CD4-positive, alpha-beta T cell treated with Interleukin-17A for 4 hours (primary cell): ENCODE results near the gene PSMD8.
"Not testable (repeated sequence)": the region's sequence is repeated elsewhere in the genome, so short reads cannot be mapped to it uniquely, and the experiment has no call there.

Source experiments
- DNase-seq: peaks from one replicate; pipeline ENCODE4 v3.0.0-alpha.2; 2020; ENCODE audit warnings: mixed read lengths

PSMD8 gene

DNA sequence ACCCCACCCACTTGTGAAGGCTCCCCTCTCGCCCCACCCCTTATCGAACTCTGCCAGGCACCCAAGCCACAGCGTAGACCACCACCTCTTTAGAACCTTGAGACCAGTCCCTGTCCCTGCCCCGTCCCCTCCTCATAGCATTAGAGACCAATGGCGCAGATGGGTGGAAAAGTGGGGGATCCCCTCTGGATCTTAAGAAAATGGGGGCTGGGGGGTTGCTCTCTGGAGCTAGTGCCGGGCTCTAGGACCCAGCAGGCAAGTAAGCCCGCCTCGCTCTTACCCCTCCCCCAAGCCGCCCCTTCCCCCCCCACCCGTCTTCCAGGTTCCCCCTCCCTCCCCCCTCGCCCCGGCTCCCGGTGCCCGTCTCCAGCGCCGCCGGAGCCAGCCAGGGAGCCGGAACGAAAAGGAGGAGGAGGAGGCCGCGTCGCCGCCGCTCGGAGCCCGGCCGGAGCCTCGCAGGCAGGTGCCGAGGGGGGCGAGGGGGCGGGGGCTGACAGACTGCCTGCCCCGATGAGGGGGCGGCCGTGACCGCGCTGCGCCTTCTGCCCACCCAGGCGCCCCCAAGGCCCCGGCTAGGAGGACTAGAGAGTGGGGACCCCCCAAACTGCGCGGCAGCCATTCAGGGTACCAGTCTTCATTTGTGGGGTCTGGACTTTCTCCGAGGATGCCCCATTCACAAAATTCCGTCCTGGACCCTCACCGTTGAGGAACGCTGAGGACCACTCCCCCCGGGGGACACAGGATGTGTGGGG, 14.2 kb downstream of the PSMD8 start, which contains the start of gene SPRED3:
TSS of gene SPRED3 (plus strand) at position 349 of the 752 bp plus-strand sequence. CDS start 1,606 bp downstream, outside the sequence.
- peak; percentile 53 for DNase-seq

DNA sequence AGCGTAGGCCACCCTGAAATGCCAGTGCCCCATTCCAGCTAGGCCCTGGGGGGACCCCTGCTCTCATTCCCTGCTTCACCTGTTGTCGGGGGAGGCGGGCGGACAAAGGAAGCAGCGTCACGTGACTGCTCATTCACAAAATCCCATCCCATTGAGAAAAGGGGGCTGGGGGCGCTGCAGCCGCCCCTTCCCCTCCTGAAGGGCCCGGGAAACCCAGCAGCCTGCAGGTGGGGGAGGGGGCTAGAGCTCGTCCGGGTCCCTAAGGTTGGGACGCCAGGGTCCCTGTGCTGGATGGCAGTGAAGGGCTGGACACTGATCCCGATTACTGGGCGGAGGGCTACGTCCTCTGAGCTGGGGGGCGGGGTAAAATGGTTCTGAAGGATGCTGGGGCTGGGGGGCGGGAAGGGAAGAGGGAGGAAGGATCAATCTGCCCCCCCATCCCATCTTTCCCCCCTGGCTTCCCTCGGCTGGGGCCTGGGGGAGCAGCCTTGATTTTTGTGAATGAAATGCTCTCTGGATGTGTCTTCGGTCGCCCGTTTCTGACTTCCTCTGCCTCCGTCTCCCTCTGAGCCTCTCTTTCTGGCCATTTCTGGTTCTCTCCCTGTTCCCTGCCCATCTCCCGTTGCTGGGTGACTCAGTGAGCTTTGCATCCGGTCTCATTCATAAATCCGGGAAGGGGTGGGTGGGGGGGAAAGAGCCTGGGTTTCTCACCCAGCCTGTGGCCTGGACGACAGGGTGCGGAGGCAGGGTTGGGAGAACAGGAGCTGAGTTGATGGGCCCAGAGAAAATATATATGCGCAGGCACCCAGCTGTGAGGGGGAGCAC, 14.9 kb downstream of the PSMD8 start:
- no peak for DNase-seq

DNA sequence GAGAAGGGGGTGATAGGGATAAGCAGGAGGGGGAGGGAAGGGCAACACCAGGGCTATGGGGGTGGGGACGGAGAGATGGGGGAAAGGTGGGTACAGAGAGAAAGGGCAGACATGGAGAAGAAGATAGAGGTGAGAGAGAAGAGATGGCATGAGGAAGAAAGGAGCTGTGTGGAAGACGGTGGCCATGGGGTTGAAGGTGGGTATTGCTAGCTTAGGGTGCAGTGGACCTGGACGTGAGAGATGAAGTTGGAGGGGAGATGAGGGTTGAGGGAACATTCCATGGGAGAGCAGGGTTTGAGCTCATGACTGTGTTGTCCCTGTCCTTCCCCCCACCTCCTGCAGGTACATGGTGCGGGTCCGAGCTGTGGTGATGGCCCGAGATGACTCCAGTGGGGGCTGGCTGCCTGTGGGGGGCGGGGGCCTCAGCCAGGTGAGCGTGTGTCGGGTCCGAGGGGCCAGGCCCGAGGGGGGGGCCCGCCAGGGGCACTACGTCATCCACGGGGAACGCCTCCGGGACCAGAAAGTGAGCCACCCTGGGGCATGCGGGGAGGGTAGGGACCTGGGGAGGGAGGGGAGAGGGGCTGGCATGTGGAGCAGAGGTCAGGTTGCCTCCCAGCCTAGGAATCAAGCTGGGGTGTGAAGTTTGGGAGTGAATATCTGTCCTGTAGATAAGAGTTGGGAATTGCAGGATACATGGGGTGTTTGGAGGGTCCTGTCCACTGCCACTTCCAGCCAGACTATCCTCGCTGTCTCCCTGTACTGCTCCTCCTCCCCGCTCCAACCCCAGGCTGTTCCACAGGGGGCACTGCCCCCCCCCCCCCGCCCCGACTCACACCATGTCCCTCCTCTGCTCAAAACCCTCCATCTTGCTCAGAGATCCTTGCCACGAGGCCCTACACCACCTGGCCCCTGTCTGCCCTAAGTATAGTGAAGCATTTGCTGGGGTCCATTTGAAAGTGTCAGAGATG, 15.9 kb downstream of the PSMD8 start:
- no peak for DNase-seq

DNA sequence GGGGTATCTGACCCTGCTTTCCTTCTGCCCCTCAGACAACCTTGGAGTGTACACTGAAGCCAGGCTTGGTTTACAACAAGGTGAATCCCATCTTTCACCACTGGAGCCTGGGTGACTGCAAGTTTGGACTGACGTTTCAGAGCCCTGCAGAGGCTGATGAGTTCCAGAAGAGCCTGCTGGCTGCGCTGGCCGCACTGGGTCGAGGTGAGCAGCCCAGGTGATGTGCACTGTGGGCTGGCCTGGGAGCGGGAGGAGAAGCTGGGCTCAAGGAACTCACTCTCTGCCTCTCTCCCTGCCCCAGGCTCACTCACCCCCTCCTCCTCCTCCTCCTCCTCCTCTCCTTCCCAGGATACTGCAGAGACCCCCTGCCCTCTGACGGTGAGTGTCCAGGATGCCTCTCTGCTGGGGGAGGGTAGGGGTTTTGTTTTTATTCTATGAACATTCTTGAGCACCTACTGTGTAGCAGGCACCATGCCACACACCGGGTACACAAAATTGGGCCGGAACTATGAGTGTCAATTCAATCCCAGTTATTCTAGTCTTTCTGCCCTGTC, 17.6 kb downstream of the PSMD8 start:
- DNase-seq = no peak

DNA sequence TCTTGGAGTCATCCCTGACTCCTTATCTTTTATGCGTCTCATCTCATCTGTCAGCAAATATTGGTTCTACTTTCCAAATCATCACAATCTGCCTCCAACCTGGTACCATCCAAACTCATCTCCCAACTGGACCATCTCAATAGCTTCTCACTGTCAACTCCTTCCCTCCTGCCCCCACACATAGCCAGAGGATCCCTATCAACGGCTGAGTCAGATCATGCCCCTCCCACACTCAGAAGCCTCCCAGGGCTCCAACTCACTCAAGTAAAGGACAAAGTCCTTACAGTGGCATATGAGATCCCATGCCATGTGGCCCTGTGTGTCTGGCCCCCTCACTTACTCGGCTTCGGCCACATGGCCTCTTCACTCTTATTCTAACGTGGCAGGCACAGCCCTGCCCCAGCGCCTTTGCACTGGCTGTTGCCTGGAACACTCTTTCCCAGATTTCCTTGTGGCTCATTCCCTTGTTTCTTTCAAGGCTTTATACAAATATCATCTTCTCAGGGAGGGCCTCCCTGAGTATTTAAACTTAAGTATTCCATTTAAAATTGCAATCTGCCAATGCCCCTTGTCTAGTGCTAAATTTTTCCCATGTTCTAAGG, 18.4 kb downstream of the PSMD8 start:
- no peak for DNase-seq

DNA sequence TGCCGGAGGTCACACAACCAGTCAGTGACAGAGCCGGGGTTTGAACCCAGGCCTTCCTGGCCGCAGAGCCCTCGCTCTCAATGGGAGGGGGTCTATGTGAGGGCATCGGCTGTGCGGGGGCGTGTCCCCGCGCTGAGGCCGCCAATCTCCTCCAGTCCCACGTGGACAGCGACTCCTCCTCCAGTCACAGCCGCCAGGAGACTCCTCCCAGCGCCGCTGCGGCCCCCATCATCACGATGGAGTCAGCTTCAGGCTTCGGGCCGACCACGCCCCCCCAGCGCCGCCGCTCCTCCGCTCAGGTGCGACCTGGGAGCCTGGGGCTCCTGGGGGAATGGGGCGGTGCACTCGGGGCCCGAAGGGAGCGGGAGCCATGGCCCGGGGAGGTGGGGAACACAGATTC, 20.1 kb downstream of the PSMD8 start:
- peak; percentile 77 for DNase-seq

DNA sequence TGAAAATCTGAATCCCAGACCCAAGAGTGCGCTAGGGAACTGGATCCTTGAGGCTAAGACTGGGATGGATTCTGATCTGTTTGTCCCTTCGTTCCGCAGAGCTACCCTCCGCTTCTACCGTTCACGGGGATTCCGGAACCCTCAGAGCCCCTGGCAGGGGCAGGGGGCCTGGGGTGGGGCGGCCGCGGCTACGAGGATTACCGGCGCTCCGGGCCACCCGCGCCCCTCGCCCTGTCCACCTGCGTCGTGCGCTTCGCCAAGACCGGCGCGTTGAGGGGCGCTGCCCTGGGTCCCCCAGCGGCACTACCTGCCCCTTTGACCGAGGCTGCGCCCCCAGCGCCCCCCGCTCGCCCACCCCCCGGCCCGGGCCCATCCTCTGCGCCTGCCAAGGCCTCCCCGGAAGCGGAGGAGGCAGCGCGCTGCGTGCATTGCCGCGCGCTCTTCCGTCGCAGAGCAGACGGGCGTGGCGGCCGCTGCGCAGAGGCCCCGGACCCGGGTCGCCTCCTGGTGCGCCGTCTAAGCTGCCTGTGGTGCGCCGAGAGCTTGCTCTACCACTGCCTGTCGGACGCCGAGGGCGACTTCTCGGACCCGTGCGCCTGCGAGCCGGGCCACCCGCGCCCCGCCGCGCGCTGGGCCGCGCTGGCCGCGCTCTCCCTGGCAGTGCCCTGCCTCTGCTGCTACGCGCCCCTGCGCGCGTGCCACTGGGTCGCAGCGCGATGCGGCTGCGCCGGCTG, 21.2 kb downstream of the PSMD8 start:
- peak; percentile 66 for DNase-seq

DNA sequence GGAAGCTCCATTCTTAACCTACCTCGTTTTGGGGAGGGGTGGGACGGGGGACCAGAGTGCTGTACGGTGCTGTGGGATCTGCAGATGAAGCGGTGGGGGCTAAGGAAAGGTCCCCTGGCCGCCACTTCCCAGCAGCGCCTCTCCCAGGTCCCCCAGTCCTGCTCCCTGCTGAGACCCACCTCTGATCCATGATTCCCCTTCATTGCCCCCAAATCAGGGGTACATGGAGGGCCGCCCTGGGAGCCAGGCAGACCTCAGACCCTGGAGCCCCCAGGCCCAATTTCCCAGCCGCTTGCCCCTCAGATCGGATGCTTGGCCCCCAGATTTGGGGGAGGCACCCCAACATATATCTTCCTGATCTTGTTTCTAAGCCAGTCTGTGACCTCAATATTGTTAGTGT, 24.7 kb downstream of the PSMD8 start:
- DNase-seq = no peak

DNA sequence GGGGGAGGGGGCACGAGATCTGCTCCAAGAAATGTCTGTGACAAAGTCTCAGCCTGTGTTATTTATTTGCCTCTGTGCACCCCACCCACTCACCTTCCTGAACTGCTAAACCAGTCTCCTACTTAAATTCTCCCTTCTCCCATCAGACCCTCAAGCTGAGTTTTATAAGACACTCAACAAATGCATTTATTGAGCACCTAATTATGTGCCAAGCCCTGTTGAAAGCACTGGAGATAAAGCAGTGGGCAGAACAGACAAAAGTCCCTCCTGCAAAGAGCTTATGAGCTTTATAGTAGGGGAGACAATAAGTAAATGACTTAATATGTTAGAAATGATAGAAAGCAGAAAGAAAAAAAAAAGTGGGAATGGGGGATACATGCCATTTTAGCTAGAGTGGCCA, 25.2 kb downstream of the PSMD8 start:
- no peak for DNase-seq

DNA sequence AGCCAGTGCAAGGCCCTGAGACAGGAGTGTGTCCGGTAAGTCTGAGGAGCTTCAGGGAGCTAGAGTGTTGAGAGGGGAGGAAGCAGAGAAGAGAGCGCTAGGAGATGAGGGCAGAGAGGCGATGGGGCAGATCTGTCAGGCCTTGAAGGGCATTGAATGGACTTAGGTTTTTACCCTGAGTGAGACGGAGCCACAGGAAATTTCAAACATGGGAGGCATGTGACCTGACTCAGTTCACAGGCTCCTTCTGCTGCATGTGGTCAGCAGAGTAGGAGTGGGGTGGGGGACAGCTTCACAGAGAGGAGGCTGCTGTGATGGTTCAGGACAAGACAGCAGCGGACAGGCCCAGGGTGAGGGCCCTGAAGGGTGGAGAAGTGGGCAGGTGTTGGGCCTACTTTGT, 26.0 kb downstream of the PSMD8 start:
- DNase-seq = no peak

DNA sequence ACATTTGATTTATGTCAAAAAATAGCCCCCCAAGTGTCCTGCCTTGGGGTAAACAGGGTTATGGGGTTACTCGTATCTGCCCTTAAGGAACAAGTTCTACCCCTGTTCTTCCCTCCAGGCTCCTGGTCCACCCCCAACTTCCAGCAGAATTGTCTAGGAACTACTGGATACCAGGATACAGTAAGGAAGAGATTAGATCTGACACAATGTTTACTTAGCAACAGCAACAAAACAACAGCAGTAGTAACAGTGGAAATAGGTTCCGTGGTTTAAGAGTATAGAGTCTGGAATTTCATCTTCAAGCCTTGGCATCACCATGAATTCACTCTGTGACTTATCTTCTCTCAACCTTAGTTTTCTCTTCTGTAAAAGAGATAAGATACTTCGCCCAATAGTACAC, 26.8 kb downstream of the PSMD8 start:
- no peak for DNase-seq

DNA sequence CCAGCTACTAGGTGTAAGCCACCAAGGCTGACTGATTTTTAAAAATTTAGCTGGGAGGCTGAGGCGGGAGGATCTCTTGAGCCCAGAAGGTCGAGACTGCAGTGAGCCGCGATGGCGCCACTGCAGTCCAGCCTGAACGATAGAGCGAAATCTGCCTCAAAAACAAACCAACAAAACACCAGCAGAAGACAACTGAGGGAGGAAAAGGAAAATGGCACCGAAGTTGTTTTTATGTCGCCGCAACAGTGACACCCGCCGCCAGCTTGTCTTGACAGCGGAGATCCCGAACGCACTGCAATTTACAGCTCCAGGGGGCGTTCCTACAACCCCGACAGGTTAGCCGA, 28.2 kb downstream of the PSMD8 start:
- DNase-seq = no peak

DNA sequence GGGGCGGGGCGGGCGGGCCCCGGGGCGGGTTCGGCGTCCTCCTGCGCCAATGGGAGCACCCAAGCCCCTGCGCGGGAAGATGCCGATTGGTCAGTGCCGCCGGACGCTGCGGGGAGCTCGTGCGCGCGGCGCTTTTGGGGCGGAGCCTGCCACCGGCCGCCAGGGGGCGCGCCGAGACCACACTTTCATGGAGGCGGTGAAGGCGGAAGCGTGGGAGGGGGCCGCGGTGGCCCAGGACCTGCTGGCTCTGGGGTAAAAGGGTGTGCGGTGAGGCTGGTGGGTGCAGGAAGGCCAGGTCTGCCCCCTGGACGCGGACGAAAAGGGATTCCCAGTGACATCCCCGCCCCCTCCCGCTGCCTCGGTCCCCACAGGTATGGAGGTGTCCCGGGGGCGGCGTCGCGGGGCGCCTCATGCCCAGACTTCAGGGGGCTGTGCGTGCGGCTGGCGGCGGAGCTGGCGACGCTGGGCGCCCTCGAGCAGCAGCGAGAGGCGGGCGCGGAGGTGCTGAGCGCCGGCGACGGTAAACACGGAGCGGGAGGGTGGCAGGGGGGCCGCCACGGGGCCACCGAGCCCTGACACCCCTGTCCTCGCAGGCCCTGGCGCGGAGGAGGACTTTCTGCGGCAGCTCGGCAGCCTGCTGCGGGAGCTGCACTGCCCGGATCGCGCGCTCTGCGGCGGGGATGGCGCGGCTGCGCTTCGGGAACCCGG, 28.8 kb downstream of the PSMD8 start, which contains the start of gene FAM98C:
TSS of gene FAM98C (plus strand) at position 127 of the 708 bp plus-strand sequence. CDS start at position 188, 61 bp downstream.
- DNase-seq = peak; percentile 99

DNA sequence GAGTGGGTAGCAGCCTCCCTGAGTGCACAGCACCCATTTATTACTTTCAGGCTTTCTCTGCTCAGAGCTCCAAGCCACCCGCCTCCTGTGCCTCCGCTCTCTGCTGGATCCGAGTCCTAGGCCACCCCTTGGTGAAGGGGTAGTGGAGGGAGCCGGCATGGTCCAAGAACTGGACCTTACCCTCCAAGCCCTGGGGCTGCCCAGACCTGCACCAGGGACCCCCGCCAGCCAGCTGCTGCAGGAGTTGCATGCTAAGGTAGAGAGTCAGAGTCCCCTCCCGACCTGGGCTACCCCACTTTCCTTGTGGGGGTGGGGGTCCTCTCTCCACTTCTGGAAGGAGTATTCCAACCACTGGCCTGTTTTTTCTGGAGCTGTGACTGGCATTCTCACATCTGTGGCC, 30.5 kb downstream of the PSMD8 start:
- no peak for DNase-seq

DNA sequence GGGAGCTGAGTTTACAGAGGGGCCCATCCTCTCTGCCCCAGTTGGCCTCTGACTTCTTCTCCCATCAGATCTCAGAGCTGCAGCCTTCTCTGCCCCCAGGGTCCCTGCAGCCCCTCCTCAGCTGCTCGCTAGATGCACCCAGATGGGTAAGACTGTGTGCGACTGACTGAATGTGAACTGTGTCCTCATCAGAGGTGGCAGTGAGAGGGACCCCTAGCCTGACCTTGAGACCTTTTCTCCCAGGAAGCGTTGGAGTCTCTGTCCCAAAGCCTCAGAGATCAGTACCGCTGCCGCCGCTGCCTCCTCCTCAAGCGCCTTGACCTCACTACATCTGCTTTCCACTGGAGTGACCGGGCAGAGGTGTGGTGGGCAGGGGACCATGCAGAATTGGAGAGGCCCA, 30.9 kb downstream of the PSMD8 start:
- DNase-seq = no peak

DNA sequence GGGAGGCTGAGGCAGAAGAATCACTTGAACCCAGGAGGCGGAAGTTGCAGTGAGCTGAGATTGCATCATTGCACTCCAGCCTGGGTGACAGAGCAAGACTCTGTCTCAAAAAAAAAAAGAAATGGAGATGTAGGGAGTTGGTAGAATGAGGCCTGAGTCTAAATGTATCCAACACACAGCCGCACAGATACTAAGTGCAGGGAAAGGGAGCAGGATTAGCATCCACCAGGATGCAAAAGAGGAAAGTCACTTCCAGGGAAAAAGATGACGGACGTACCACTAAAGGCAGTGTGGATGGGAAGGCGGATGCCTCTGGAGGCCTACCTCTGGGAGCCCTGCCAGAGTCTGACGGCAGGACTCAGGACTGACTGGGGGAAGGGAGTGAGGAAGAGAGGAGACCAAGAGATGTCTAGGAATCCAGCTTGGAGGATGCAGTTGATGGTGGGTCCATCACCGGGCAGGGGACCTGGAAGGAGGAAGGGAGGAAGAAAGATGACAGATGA, 35.3 kb downstream of the PSMD8 start:
- no peak for DNase-seq

DNA sequence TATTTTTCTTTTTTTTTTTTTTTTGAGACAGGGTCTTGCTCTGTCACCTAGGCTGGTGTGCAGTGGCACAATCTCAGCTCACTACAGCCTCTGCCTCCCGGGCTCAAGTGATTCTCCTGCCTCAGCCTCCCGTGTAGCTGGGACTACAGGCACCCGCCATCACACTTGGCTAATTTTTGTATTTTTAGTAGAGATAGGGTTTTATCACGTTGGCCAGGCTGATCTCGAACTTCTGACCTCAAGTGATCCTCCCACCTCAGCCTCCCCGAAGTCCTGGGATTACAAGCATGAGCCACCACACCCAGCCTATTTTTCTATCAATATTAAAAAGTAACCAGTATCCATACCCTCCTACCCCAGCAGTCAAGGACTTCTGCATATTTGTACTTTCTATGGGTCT, 36.0 kb downstream of the PSMD8 start:
- not testable (repeated sequence) for DNase-seq

DNA sequence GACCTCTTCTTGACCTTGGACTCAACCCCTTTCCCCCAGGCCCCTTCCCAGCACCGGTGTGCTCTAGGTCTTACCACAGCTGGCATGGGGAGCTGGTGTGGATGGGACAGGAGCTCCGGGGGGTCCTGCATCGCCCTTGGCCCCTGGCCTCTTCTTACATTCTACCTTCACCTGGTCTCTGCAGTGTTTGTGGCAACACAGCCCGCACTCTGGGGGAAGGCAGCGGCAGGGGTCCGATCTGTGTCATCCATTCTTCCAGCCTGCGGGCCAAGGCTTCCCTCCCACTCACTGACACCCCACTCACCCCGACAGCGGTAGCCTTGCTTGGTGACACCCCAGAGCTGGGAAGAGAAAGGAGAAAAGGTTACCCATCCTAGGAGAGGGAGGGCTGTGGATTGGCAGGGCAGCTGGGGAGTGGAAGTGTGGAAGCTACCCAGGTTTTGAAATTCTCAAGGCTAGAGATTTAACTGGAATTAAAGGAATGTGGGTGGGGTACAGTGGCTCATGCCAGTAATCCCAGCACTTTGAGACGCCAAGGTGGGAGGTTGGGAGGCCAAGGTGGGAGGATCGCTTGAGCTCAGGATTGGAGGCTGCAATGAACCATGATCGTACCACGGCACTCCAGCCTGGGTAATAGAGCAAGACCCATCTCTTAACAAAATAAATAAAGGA, 36.8 kb downstream of the PSMD8 start:
- no peak for DNase-seq

DNA sequence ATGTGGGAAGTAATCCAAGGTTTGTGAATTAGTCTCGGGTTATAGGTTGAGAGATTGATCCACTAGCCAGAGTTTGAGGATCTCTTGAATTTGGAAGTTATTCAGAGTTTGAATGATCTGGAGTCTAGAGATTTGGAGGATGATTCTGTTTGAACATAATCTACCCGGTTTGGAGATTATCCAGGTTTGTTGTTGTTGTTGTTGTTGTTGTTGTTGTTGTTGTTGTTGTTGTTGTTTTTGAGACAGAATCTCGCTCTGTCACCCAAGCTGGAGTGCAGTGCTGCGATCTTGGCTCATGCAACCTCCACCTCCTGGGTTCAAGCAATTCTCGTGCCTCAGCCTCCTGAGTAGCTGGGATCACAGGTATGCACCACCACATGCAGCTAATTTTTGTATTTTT, 37.5 kb downstream of the PSMD8 start:
- not testable (repeated sequence) for DNase-seq

DNA sequence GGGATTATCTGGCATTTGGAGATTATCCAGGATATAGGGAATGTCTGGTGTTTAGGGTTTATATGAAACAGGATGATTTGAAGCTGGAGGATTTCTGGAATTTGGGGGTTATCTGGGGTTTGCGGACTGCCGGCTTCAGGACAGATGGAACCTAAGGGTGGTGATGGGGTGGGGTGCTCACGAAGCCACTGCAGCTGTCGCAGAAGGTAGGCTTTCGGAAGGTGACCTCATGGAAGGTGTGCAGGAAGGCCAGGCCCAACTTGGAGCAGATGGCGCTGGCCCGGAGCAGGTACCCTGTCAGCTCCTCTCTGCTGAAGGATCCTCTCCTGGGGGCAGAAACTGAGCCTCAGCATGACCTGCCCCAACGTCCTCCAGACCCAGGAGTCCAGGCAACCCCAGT, 38.1 kb downstream of the PSMD8 start:
- no peak for DNase-seq
